Measurements from ENCODE around the gene PCBP3.

DNA sequence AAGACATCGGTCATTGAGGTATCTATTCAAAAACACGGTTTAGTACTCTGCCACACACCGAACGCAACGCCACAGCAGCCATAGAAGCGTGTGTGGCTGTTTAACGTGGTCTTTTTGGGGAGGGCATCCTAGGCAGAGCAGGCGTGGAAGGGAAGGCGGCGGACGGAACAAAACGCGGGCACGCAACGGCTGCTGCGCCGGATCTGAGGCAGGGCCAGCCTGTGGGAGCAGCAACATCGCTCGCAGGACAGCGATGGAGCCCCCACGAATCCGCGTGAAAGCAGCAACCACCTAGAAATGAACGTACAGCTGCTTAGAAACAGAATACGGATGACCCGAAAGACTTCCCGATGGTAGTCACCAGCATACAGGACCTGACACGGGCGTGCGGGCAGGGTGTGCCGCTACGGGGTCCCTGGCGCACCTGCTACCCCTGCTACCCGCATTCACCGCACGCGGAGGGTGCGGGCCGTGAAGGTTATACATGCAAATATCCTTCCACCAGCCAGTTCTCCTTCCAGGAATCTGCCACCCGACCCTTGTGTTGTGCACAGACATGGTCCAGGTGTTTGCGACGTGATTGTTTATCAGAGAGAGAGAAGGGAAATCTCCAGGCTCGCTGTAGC, 223.6 kb downstream of the PCBP3 start:
- TF ChIP-seq POLR2AphosphoS5 (IDR thresholded peaks at IDR 0.05) (no peak), EZH2 (IDR thresholded peaks at IDR 0.05; ENCODE audit: borderline replicate concordance, insufficient read depth, low read length, poor library complexity, severe bottlenecking) (no peak), EP300 (conservative IDR thresholded peaks at IDR 0.05; ENCODE audit: poor library complexity, severe bottlenecking) (no peak), RAD21 (conservative IDR thresholded peaks at IDR 0.05) (no peak), SMC3 (conservative IDR thresholded peaks at IDR 0.05; ENCODE audit: poor library complexity) (no peak), TAF1 (IDR thresholded peaks at IDR 0.05; ENCODE audit: low read depth) (no peak), MXI1 (conservative IDR thresholded peaks at IDR 0.05; ENCODE audit: poor library complexity, severe bottlenecking) (no peak)
- TF ChIP-seq, protein P1, sequence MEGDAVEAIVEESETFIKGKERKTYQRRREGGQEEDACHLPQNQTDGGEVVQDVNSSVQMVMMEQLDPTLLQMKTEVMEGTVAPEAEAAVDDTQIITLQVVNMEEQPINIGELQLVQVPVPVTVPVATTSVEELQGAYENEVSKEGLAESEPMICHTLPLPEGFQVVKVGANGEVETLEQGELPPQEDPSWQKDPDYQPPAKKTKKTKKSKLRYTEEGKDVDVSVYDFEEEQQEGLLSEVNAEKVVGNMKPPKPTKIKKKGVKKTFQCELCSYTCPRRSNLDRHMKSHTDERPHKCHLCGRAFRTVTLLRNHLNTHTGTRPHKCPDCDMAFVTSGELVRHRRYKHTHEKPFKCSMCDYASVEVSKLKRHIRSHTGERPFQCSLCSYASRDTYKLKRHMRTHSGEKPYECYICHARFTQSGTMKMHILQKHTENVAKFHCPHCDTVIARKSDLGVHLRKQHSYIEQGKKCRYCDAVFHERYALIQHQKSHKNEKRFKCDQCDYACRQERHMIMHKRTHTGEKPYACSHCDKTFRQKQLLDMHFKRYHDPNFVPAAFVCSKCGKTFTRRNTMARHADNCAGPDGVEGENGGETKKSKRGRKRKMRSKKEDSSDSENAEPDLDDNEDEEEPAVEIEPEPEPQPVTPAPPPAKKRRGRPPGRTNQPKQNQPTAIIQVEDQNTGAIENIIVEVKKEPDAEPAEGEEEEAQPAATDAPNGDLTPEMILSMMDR (IDR thresholded peaks at IDR 0.05; ENCODE audit: poor library complexity, severe bottlenecking) = no peak
- TF ChIP-seq, protein P2, sequence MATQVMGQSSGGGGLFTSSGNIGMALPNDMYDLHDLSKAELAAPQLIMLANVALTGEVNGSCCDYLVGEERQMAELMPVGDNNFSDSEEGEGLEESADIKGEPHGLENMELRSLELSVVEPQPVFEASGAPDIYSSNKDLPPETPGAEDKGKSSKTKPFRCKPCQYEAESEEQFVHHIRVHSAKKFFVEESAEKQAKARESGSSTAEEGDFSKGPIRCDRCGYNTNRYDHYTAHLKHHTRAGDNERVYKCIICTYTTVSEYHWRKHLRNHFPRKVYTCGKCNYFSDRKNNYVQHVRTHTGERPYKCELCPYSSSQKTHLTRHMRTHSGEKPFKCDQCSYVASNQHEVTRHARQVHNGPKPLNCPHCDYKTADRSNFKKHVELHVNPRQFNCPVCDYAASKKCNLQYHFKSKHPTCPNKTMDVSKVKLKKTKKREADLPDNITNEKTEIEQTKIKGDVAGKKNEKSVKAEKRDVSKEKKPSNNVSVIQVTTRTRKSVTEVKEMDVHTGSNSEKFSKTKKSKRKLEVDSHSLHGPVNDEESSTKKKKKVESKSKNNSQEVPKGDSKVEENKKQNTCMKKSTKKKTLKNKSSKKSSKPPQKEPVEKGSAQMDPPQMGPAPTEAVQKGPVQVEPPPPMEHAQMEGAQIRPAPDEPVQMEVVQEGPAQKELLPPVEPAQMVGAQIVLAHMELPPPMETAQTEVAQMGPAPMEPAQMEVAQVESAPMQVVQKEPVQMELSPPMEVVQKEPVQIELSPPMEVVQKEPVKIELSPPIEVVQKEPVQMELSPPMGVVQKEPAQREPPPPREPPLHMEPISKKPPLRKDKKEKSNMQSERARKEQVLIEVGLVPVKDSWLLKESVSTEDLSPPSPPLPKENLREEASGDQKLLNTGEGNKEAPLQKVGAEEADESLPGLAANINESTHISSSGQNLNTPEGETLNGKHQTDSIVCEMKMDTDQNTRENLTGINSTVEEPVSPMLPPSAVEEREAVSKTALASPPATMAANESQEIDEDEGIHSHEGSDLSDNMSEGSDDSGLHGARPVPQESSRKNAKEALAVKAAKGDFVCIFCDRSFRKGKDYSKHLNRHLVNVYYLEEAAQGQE (IDR thresholded peaks at IDR 0.05; ENCODE audit: borderline replicate concordance) = no peak

Data from neural cell (in vitro differentiated cells).